NCI-H128 (cell line): ENCODE data around the gene CADM3.

Experiments used
- DNase-seq: peaks from one replicate; lab custom pipeline; 2025; ENCODE audit not compliant: unreplicated experiment; lab: John Stamatoyannopoulos, UW

Gene CADM3, protein sequence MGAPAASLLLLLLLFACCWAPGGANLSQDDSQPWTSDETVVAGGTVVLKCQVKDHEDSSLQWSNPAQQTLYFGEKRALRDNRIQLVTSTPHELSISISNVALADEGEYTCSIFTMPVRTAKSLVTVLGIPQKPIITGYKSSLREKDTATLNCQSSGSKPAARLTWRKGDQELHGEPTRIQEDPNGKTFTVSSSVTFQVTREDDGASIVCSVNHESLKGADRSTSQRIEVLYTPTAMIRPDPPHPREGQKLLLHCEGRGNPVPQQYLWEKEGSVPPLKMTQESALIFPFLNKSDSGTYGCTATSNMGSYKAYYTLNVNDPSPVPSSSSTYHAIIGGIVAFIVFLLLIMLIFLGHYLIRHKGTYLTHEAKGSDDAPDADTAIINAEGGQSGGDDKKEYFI

DNA sequence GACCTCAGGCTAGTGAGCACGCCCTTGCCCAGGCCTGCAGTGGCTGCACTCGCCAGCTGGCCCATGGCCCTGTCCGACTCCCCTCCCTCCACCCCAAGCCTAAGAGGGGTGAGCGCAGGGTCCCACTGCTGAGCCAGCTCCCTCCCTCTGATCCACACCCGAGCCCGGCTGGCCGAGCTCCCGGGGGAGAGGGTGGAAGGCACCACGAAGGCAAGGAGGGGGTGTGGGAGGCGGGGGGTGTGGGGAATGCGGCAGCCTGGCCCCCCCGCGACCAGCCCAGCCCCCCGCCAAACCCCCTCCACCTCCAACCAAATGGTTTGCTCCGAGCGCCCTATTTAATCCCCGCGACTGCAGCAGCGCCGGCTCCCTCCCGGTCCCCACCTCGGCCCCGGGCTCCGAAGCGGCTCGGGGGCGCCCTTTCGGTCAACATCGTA lies at the start of gene CADM3:
Gene CADM3, plus strand, starts transcription at position 362 of the 434 bp plus-strand sequence. CDS start 151 bp downstream, outside the sequence.
- no peak for DNase-seq

DNA sequence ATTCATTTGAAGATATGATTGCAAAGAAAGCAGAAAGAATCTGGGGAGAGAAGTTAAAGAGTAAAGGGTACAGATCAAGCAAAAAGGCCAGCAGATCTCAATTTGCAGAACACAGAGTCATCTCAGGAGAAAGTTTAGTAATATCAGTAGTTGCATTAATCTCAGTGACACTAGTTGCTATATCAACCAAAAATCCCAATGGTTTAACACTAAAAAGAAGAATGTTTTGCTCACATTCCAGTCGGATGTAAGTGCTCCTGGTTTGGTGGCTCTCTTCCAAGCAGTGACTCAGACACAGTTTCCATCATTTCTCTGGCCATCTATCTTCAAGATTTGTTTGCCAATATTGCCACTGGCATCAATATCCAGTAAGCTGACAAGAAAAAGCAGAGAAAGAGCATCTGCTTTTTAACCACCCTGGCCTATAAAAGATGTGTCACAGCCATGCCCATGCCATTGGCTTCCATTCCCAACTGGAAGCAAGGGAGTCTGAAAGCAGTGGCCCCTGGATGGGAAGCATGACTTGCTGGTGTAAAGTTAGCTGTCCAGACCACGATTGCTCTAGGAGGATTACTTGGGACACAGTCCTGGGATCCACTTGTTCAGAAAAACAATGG lies 49.3 kb upstream of the CADM3 start:
- no peak for DNase-seq

DNA sequence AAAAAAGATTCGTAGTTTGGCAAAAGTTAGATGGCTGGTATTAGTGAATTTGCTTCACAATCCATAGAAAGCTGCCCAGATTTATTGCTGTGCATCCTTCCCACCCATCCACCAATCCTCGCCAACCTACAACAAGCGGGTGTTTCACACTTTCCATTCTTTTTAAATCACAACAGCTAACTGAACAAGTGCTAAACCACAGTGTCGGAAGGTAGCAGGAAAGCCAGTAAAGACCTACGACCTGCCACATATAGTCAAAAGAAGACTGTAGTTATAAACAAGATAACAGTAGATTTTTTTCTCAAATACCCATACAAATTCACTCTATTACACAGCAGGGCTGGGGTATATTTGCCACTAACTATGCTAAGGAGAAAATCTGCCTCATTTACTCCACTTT lies 47.8 kb upstream of the CADM3 start:
- no peak for DNase-seq

DNA sequence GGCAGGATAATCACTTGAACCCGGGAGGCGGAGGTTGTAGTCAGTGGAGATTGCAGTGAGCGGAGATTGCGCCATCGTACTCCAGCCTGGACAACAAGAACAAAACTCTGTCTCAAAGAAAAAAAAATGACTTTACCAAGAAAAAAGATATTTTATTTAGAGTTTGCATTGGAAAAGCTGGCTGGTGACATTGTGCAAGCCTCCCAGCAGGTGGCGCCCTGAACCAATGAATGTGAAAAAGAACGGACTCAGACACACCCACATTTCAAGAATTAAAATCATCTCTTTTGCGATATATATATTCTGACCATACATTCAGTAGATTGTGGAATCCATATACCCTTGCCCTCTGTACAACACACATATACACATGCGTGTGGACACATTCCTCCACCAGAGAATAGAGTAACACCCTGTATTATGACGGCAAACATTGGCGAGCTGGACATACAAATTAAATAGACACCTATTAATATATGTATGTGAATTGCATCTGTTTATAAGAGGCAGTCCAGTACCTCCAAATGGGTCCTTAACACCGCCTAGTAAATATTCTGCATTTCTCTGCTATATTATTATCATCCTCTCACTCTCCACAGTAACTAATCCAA lies 39.0 kb upstream of the CADM3 start:
- DNase-seq, result no peak

DNA sequence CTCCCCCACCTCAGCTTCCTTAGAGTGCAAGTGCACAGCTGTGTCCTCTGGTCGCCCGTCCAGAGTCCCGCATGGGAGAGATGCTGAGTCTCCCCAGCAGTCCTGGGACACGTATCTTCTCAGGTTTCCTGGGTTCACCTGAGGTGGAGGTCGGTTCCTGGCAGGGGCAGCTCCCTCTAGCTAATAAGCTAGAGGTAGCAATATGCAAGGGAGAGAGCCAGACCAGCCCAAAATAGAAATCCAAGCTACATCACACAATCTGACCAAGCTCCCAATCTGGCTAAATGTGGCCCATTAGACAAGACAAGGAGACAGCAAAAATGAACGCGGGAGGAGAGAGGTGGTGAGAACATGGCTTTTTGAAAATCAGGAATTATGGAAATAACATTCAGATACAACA lies 30.9 kb upstream of the CADM3 start:
- DNase-seq, result no peak

DNA sequence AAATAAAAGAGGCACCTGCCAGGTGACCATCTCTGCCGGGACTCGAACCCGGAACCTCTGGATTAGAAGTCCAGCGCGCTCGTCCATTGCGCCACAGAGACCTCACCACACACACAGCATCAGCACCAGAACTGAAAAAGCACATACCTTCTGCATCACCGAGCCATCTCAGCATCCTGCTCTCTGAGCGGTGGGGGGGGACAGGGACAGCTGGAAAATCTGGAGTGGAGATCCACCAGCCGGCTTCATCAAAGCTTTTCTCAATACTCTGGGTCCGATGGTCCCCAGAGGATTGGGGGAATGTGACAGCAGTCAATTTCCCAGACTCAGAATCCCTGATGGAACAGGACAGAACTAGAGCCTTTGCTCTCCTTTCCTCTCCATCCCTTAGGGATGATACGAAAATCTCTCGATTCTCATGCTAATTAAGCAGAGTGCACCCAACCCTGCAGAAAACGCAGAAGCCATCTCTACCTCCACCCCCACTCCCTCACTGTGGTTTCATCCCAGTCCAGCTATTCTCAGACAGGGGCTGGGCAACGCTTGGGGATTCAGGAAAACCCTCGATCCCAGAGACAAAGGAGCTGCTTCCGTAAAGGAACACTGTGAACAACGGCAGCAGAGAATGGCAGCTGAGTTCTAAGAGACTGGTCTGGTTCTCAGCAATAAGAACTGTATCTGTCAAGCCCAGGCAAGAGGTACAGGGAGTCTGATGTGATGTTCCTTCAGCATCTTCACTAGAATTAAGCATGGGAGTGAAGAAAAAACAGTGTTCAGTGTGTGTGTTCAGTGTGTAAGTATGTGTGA lies 29.6 kb upstream of the CADM3 start:
- DNase-seq, result no peak

DNA sequence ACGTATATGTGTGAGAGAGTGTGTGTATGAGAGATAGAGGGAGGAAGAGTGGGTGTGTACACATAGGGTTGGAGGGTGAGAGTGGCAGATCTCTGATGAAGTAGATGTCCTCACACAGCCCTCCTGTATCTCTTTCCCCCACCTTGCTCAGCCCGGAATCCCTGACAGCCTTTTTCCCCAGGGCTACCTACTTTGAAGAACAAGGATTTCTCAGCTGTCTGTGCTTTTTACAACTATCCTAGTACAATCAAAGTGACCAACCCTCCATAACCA lies 29.1 kb upstream of the CADM3 start:
- no peak for DNase-seq

DNA sequence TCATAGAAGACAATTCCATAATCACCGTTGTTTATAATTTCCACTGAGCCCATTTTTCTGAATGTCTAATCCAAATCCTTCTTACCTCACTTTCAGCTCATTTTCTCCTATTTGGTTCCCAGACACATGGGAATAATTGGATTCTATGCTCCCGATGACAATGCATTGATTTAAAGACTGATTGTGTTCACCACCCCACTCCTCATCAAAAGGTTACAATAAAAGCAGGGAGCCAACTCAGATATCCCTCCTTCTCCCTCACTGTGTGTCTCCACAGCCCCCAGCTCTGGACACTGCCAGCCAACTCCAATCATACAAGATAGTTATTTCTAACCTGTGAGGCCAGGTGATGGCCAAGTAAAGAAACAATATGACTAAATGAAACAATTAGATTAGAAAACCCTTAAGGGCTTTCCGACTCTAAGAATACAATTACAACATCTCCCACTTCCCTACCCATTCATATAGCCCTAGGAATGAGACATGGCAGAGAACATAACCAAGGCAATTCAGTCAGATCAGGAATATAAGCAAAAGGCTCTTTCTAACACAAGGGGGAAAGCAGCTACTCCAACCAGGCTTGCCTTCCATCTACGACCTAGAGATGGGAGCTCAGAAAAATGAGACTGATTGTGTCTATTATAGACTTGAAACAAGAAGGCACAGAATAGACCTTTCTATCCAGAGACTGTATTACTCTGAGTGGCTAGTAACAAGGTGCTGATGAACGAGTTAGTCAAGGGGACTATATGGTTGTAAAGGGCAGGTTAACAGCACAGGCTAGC lies 28.5 kb upstream of the CADM3 start:
- DNase-seq, result no peak

DNA sequence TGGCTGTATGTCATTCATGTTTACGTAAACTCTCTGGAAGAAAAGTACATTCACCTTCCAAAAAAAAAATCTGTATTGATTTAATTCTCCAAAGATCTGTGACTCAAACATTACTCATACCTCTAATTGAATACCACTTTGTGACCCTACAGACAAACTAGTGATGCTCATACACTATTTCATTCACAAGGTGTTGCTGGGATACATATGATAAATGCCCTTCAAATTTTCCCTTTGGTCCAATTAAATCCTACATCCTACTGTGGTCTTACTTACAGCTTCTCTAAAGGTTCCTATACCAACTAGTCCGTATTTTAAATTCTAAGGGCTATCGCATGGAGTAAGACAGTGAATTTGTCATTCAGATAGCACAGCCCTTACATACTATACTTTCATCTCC lies 26.8 kb upstream of the CADM3 start:
- no peak for DNase-seq

DNA sequence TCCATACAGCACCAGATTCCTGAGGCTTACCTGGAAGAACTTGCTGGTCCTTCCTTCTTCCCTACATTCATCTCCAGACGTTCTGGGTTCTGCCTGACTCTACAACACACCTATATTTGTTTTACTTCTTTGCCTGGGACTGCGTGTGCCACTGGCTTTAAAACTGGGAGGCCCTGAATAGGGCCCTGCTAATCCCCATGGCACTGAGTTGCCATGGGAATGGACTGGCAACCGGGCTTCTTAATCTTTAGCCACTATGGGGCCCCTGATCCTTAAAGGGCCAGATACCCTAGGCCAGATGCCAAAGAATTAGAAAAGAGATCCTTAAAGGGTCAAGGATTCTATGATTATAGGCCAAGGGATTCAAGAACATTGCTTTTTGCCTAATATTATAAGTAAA lies 24.4 kb upstream of the CADM3 start:
- DNase-seq, result no peak

DNA sequence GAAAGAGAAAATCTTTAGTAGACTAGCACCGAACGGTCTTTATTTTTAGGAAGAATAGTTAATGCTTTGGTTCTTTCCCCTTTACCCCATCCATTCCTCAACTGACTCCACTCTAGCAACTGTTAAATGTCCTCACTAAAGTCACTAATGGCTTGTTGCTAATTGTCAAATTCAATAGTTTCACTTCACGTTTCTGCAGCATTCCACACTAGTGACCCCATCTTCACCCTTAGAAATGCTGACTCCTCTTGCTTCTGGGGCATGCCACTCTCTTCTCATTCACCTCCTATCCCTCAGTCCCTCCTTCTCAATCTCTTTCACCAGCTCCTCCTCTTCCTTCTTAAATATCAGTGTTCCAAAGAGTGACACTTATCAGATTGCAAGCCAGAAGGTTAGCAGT lies 19.4 kb upstream of the CADM3 start:
- no peak for DNase-seq

DNA sequence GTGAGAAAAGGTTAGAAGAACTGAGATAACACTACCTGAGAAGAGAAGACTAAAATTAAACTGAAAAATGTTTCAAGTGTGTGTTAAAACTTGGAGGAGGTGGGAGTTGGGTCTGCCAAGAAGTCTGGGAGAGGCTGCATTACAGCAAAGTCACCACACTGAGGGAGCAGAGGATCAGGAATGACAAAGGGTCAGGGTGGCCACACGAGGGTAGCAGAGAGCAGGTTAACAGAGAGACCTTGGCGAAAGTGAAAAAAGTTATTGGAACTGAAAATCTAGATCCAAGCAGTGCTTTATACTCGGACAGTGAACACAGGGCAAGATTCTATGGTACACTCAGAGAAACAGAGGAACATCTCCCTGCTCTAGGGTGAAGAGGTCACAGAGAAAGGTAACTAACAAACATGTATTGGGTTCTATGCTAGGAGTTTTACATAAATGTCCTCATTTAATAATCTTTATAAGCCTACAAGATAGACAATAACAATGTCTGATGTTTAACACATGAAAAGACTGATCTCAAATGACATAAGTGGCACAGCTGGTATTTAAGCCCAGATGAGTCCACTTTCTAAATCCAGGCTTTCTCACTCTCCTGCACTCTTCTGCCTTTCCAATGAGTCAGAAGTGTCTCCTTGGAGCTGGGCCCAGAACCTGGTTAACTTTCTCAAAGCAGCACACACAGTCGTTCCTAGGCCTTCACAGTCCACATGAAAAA lies 10.3 kb upstream of the CADM3 start:
- DNase-seq, result no peak

DNA sequence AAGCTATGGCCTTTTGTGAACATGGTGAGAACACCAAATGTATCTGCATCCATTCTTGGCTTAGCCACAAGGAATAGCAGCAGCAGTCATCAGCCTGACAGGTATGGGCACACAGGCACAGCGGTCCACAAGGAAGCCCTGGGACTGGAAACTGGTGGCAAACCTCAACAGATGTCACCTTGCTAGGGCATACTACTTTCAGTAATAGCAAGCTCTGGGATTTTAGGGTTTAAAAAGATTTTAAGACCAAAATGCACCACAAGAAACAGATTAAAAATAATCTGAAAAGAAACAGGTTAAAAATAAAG lies 9.7 kb upstream of the CADM3 start:
- DNase-seq, result no peak

DNA sequence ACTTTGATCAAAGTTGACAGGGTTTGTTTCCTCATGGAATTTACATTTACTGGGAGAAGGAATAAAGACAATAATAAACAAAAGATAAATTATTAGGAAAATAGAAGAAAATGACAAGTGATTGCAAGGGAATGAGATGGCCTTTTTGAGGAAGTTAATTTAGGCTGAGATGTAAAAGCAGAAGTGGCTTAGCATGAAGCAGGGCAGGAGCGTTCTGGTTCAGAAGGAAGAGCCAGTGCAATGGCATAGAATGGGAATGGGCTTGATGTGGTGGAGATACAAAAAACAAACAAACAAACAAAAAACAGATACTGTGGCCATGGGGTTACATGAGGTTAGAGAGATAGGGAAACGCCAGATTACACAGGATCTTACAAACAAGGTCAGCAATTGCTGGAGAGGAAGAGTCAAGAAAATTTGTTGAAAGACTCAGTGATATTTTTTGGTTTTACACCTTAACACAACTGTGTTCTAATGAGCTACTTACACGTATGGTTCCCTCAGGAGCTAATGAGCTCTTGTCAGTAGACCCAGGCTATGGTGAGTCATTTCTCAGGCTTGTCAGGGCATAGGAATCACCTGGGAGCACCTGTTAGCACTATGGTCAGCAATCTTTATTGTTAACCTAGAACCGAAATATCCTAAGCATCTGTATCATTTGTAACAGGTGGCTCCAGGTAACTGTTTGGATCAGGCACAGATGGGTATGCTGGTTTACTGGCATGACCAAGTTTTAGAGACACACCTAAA lies 8.7 kb upstream of the CADM3 start:
- DNase-seq, result no peak

DNA sequence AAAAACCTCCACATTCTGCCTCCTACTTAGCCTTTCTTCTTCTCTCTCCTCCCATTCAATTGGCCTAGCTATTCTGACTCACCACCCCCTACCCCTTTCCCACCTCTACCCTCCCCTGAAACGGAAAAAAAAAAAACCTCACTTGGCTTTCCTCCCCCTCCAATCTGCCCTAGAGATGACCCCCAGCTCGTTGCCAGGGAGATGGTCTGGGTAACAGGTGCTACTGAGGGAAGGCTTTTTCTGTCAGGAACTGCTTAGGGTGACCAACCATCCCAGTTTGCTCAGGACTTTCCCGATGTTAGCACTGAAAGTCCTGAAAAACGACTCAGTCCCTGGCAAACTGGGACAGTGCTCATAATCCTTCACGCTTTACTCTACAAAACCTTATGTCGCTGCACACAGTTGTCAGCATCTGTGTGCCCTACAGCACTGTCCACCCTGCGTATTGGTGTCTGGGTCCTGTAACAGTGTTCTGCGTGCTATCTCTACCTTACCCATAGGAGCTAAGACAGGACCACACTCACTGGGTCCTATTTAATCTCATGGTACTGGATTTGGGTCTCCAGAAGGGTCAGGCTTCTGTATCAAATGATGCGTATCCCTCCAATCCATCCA lies 7.7 kb upstream of the CADM3 start:
- DNase-seq, result no peak

DNA sequence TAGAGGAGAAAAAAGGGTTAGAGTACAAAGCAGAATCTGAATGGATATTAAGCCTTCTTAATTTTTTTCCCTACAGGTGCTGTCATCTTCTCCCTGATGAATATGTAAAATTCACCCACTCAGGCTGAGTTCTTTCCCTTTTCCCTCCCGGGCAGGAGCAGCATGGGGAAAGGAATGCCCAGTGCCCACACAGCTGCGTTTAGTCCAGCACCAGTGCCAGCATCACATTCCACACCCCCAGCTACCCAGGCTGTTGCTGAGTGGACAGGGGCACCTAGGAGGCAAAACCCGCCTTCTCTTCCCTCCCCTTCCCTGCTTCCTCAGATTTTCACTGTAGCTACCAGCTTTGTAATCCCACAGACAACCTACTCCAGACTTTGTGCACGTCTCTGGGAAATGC lies 3.4 kb upstream of the CADM3 start:
- DNase-seq, result no peak

DNA sequence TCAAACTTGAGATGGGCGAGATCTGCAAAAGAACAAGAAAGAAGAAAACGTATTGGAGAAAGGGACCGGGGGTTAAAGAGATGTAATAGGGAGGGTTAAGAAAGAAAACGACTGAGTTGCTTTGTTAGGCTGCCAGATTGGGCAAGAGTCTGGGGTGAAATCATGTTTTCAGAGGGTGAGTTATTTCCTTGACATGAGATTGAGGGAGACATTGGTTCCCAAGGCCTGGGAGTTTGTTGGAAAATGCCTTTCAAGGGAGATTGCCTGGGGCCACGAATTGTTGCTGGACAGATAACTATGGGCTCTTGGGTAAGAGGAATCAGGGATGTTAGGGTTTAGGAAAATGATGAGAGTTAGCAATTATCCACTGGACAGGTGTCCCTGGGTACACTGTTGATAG lies 776 bp upstream of the CADM3 start:
- DNase-seq, result no peak

DNA sequence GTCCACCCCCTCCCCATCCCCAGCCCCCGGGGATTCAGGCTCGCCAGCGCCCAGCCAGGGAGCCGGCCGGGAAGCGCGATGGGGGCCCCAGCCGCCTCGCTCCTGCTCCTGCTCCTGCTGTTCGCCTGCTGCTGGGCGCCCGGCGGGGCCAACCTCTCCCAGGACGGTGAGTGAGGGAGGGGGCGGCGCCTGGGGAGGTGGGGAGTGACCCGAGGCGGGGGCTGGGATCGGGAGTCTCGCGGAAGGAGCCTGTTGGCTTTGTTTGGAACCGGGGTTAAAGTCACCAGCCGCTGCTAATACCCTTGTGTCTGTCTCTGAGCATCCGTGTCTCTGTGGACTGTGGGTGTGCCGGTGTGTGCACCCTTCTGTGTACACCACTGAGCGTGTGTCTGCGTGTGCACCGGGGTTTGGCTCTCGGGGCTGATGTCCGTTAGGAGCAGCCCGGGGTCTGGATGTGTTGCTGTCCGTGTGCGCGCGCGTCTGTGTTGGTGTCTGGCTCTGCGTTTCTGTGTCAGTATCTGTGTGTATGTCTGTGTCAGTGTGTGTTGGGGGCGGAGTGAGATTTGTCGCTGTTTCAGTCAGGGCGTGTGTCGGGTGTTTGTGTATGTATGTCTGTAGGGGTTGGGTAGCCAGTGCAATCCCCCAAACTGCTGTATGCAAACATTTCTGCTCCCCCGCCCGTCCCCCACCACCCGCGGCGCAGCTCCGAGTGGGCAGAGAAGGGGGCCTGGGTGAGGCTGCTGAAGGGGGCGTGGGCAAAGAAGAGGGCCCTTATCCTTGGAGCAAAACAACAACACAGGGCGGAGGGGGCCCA lies 480 bp downstream of the CADM3 start:
- DNase-seq, result no peak
